HuH-7.5 (cell line): ENCODE results near the gene SIVA1.
"Not testable (repeated sequence)": the region's sequence is repeated elsewhere in the genome, so short reads cannot be mapped to it uniquely, and the experiment has no call there.

Source experiments
- DNase-seq: peaks from one replicate; pipeline ENCODE4 v3.0.0; 2011; ENCODE audit warnings: low spot score

Gene SIVA1

GRCh38 chr14:104721505-104722431 lies 31.2 kb upstream of the SIVA1 start:
- no peak for DNase-seq

- DNase-seq = no peak
Observed at GRCh38 chr14:104722938-104723650, 29.9 kb upstream of the SIVA1 start.

GRCh38 chr14:104723651-104724406 lies 29.1 kb upstream of the SIVA1 start, which contains the start of gene ADSS1:
TSS of gene ADSS1 (plus strand) at chr14:104724229. CDS start at chr14:104724271, 42 bp downstream.
- peak; percentile 93 for DNase-seq

GRCh38 chr14:104724407-104724980 lies 28.5 kb upstream of the SIVA1 start:
- DNase-seq = peak; percentile 58

- no peak for DNase-seq
Observed at GRCh38 chr14:104724981-104725771, 27.8 kb upstream of the SIVA1 start.

GRCh38 chr14:104725772-104726548 lies 27.0 kb upstream of the SIVA1 start:
- no peak for DNase-seq

- DNase-seq = no peak
Observed at GRCh38 chr14:104726600-104727451, 26.1 kb upstream of the SIVA1 start.

GRCh38 chr14:104728631-104729030 lies 24.3 kb upstream of the SIVA1 start:
- DNase-seq = no peak

- not testable (repeated sequence) for DNase-seq
Observed at GRCh38 chr14:104729176-104729834, 23.6 kb upstream of the SIVA1 start.

GRCh38 chr14:104729835-104730181 lies 23.1 kb upstream of the SIVA1 start:
- no peak for DNase-seq

GRCh38 chr14:104730487-104730886 lies 22.5 kb upstream of the SIVA1 start:
- no peak for DNase-seq

GRCh38 chr14:104731320-104732294 lies 21.3 kb upstream of the SIVA1 start:
- DNase-seq = peak; percentile 80

- DNase-seq = no peak
Observed at GRCh38 chr14:104732355-104732804, 20.6 kb upstream of the SIVA1 start.

GRCh38 chr14:104732931-104733681 lies 19.8 kb upstream of the SIVA1 start:
- no peak for DNase-seq

- no peak for DNase-seq
Observed at GRCh38 chr14:104734051-104734587, 18.8 kb upstream of the SIVA1 start.

GRCh38 chr14:104734601-104734990 lies 18.4 kb upstream of the SIVA1 start:
- DNase-seq = no peak
